Left lung (tissue), 10 donors: Measurements from ENCODE around the gene PLOD3. TPM values are rescaled to one million over a fixed set of nuclear protein-coding genes. Genes with fewer than 3 reads are reported as not detected.

Experiments
- ATAC-seq: fragments of 200-7000 bp; cut with Tn5 transposase; one replicate; pipeline ENCODE4 v1.9.1; 2020; ENCODE audit warnings: moderate library complexity
- DNase-seq, 4 donors: peaks; one replicate each; pipeline ENCODE4 v3.0.0-alpha.2; 2013 to 2020
- H3K27ac ChIP-seq, 2 donors: fragments of 200-600 bp; sonication (generic) in 1 of 2; one replicate each; pipeline versions ENCODE4 v1.5.0 to v1.8.0; 2020 to 2021
- H3K27me3 ChIP-seq, 2 donors: fragments of 200-600 bp; sonication (generic) in 1 of 2; one replicate each; pipeline versions ENCODE4 v1.5.0 to v1.8.0; 2020 to 2021
- H3K36me3 ChIP-seq, 2 donors: fragments of 200-600 bp; sonication (generic) in 1 of 2; one replicate each; pipeline versions ENCODE4 v1.5.0 to v1.8.0; 2020 to 2021
- H3K4me1 ChIP-seq, 2 donors: fragments of 200-600 bp; one replicate each; pipeline ENCODE4 v1.8.0; 2021
- H3K4me3 ChIP-seq, 2 donors: fragments of 200-600 bp; sonication (generic) in 1 of 2; one replicate each; pipeline versions ENCODE4 v1.5.0 to v1.8.0; 2020 to 2021; ENCODE audit warnings: mild to moderate bottlenecking in 1 of 2
- H3K9me3 ChIP-seq, 2 donors: fragments of 200-600 bp; sonication (generic) in 1 of 2; one replicate each; pipeline versions ENCODE4 v1.5.0 to v1.8.0; 2020 to 2021
- CTCF ChIP-seq, 2 donors: fragments of 200-600 bp; sonication (generic) in 1 of 2; IDR thresholded peaks; one replicate each; pipeline versions ENCODE4 v1.5.0 to v1.8.0; 2021; ENCODE audit warnings: antibody characterized with exemption in 2 of 2
- intact Hi-C, 2 donors: fragments of 100-400 bp; cut with DNase I; formaldehyde crosslinking; loops; one replicate each; pipeline versions ENCODE4 v1.11.2 to v1.14.2; 2022
- polyA plus RNA-seq, 6 donors: library from polyadenylated mRNA; unstranded; fragments of 120-200 nt; gene quantifications; one replicate each; pipeline ENCODE4 v1.2.1, GENCODE V29; 2013; ENCODE audit not compliant: insufficient read length in 6 of 6
- total RNA-seq, 2 donors: library from RNA; stranded (reverse); fragmentation: NEBNext Ultra II Directional; extraction: Animal tissue kit (Norgen Biotek cat#: 25700); gene quantifications; one replicate each; pipeline ENCODE4 v1.2.1, GENCODE V29; 2021
- donor health status: DM: no; HTN: yes; CAD: no.
- donor health status: DM: no; HTN: no; CAD: no.

Gene PLOD3
- total and polyA plus RNA-seq, 8 donors: 60.9 to 120 (median 66.2) TPM

GRCh38 chr7:101162551-101163278 is 54.7 kb downstream of the PLOD3 start:
- DNase-seq (peak in 2 of 4 donors; percentile 74 to 83), ATAC-seq (peak; percentile 25)
- H3K36me3 ChIP-seq: peaks cover 0 to 35% of the 10 kb centered on the region in 2 donors
- intact Hi-C loops: no loop called here
- peaks cover 51 to 70% of the 10 kb centered on the region in 2 donors for H3K27me3 ChIP-seq
- no peak for TF ChIP-seq CTCF (IDR thresholded peaks at IDR 0.05)
- H3K9me3 ChIP-seq: no peaks in the 10 kb centered on the region
- peaks cover 14 to 43% of the 10 kb centered on the region in 2 donors for H3K4me1 ChIP-seq
- H3K4me3 ChIP-seq: peak overlapping the region; percentile 15 to 33
- no peak overlapping the region for H3K27ac ChIP-seq

- peaks cover 14 to 43% of the 10 kb centered on the region in 2 donors for H3K4me1 ChIP-seq
- no peak for ATAC-seq
- DNase-seq: no peak
- no peaks in the 10 kb centered on the region for H3K9me3 ChIP-seq
- H3K4me3 ChIP-seq: no peak overlapping the region
- no peak overlapping the region for H3K27ac ChIP-seq
- peaks cover 0 to 43% of the 10 kb centered on the region in 2 donors for H3K36me3 ChIP-seq
- TF ChIP-seq CTCF (IDR thresholded peaks at IDR 0.05): no peak
- intact Hi-C loops: no loop called here
- H3K27me3 ChIP-seq: peaks cover 43 to 62% of the 10 kb centered on the region in 2 donors
Measured at GRCh38 chr7:101161692-101162471, 55.5 kb downstream of the PLOD3 start.

- Histone ChIP-seq H3K4me3 (no peak overlapping the region), H3K36me3 (peaks cover 0 to 47% of the 10 kb centered on the region in 2 donors), H3K4me1 (peaks cover 14 to 39% of the 10 kb centered on the region in 2 donors), H3K27me3 (peaks cover 36 to 52% of the 10 kb centered on the region in 2 donors), H3K9me3 (no peaks in the 10 kb centered on the region), H3K27ac (no peak overlapping the region)
- DNase-seq (no peak), ATAC-seq (no peak)
- intact Hi-C loops: no loop called here
- TF ChIP-seq CTCF (IDR thresholded peaks at IDR 0.05): no peak
Measured at GRCh38 chr7:101160910-101161309, 56.5 kb downstream of the PLOD3 start.

- TF ChIP-seq CTCF (IDR thresholded peaks at IDR 0.05): no peak
- peaks cover 30 to 43% of the 10 kb centered on the region in 2 donors for H3K27me3 ChIP-seq
- H3K4me1 ChIP-seq: peaks cover 19 to 36% of the 10 kb centered on the region in 2 donors
- H3K4me3 ChIP-seq: no peak overlapping the region
- DNase-seq (no peak), ATAC-seq (no peak)
- H3K36me3 ChIP-seq: peaks cover 0 to 47% of the 10 kb centered on the region in 2 donors
- H3K9me3 ChIP-seq: no peaks in the 10 kb centered on the region
- intact Hi-C loops: no loop called here
- H3K27ac ChIP-seq: no peak overlapping the region
Measured at GRCh38 chr7:101159696-101160674, 57.4 kb downstream of the PLOD3 start.
